GM18861 (cell line): ENCODE data around the gene ULK3.
A peak's percentile ranks its signal among the peaks of the same experiment; 100 is the strongest.

ENCODE experiments used
- ATAC-seq: cut with Tn5 transposase; IDR thresholded peaks from one replicate; pipeline ENCODE4 v1.9.1; 2021; ENCODE audit not compliant: unreplicated experiment

Gene ULK3

GRCh38 chr15:74868059-74868458, 25.1 kb upstream of the ULK3 start:
- no peak for ATAC-seq

GRCh38 chr15:74867466-74868038, 24.6 kb upstream of the ULK3 start:
- ATAC-seq: no peak

GRCh38 chr15:74866090-74866489, 23.1 kb upstream of the ULK3 start:
- ATAC-seq: no peak

GRCh38 chr15:74865316-74865715, 22.4 kb upstream of the ULK3 start:
- no peak for ATAC-seq

- ATAC-seq: no peak
Observed at GRCh38 chr15:74864296-74864695, 21.3 kb upstream of the ULK3 start.

- ATAC-seq: no peak
Observed at GRCh38 chr15:74863239-74864056, 20.5 kb upstream of the ULK3 start.

GRCh38 chr15:74858369-74858740, 15.4 kb upstream of the ULK3 start:
- no peak for ATAC-seq

- ATAC-seq: no peak
Observed at GRCh38 chr15:74857671-74858368, 14.9 kb upstream of the ULK3 start.

- ATAC-seq: peak; percentile 83
Observed at GRCh38 chr15:74857082-74857655, 14.2 kb upstream of the ULK3 start.

- no peak for ATAC-seq
Observed at GRCh38 chr15:74856537-74856936, 13.6 kb upstream of the ULK3 start.

GRCh38 chr15:74855857-74856256, 12.9 kb upstream of the ULK3 start:
- no peak for ATAC-seq

GRCh38 chr15:74854453-74855022, 11.6 kb upstream of the ULK3 start:
- no peak for ATAC-seq

GRCh38 chr15:74851960-74852359, 9.0 kb upstream of the ULK3 start:
- ATAC-seq: no peak

- ATAC-seq: no peak
Observed at GRCh38 chr15:74850393-74850792, 7.4 kb upstream of the ULK3 start.

GRCh38 chr15:74847432-74847831, 4.5 kb upstream of the ULK3 start:
- no peak for ATAC-seq

- ATAC-seq: no peak
Observed at GRCh38 chr15:74845581-74845980, 2.6 kb upstream of the ULK3 start.

- no peak for ATAC-seq
Observed at GRCh38 chr15:74845208-74845568, 2.2 kb upstream of the ULK3 start.

GRCh38 chr15:74844319-74845207, 1.6 kb upstream of the ULK3 start:
- ATAC-seq: no peak

GRCh38 chr15:74843891-74844299, 939 bp upstream of the ULK3 start:
- ATAC-seq: no peak

GRCh38 chr15:74843445-74843828, 481 bp upstream of the ULK3 start:
- ATAC-seq: no peak
